ENCODE measurements around the gene CCDC8.

DNA sequence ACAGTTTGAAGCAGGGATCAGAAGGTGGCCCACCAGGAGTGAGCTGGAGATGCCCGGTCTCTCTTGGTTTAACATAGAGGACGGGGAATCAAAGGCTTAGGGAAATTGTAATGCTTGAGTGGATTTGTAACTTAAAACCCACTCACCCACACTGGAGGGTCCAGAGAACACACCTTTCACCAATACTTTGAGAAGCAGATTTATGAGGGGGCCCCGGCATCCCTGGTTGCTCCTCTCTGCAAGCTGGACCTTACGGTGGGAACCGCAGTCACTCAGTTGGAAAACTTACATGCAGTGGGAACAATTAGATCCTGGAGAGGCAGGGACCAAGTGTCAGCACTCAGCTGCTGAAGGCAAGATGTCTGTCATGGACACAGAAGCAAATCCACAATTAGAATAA, 45.9 kb downstream of the CCDC8 start:
- TF ChIP-seq, protein P1, sequence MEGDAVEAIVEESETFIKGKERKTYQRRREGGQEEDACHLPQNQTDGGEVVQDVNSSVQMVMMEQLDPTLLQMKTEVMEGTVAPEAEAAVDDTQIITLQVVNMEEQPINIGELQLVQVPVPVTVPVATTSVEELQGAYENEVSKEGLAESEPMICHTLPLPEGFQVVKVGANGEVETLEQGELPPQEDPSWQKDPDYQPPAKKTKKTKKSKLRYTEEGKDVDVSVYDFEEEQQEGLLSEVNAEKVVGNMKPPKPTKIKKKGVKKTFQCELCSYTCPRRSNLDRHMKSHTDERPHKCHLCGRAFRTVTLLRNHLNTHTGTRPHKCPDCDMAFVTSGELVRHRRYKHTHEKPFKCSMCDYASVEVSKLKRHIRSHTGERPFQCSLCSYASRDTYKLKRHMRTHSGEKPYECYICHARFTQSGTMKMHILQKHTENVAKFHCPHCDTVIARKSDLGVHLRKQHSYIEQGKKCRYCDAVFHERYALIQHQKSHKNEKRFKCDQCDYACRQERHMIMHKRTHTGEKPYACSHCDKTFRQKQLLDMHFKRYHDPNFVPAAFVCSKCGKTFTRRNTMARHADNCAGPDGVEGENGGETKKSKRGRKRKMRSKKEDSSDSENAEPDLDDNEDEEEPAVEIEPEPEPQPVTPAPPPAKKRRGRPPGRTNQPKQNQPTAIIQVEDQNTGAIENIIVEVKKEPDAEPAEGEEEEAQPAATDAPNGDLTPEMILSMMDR (IDR thresholded peaks at IDR 0.05; ENCODE audit: borderline replicate concordance, extremely low read depth, low read length, poor library complexity, severe bottlenecking): no peak
- TF ChIP-seq EZH2 (IDR thresholded peaks at IDR 0.05; ENCODE audit: borderline replicate concordance, low read depth, low read length, severe bottlenecking): no peak

Measured in DND-41 (cell line).